ENCODE measurements around the gene SH3RF3.

GRCh38 chr2:109215866-109216265, 86.9 kb downstream of the SH3RF3 start:
- no peak for TF ChIP-seq EZH2 (IDR thresholded peaks at IDR 0.05; ENCODE audit: low read length, missing control alignments)
- TF ChIP-seq, protein P1, sequence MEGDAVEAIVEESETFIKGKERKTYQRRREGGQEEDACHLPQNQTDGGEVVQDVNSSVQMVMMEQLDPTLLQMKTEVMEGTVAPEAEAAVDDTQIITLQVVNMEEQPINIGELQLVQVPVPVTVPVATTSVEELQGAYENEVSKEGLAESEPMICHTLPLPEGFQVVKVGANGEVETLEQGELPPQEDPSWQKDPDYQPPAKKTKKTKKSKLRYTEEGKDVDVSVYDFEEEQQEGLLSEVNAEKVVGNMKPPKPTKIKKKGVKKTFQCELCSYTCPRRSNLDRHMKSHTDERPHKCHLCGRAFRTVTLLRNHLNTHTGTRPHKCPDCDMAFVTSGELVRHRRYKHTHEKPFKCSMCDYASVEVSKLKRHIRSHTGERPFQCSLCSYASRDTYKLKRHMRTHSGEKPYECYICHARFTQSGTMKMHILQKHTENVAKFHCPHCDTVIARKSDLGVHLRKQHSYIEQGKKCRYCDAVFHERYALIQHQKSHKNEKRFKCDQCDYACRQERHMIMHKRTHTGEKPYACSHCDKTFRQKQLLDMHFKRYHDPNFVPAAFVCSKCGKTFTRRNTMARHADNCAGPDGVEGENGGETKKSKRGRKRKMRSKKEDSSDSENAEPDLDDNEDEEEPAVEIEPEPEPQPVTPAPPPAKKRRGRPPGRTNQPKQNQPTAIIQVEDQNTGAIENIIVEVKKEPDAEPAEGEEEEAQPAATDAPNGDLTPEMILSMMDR (conservative IDR thresholded peaks at IDR 0.05 in 1 of 2, IDR thresholded peaks at IDR 0.05 in 1 of 2; ENCODE audit: low read depth in 1 of 2, low read length in 2 of 2), result no peak

All from fibroblast of lung (primary cell).